ENCODE data around the gene DNAI4.

DNA sequence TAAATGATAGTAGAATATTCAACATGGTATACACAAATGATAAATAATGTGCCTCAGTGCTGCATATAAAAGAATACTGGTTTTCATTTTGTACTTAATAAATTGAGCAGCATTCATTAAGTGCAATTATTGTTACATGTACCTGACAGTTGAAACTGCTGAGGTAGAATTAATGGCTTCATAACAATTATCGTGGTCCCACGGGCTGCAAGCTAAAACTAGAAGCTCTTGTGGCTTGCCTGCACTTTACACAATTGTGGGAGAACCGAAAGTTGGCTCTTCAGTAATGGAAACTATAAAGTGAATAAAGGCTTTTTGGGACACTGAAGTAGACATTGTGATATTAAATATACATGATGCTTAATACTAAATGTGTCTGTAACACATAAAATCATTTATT is 146.8 kb downstream of the DNAI4 start:
- TF ChIP-seq, protein P1, sequence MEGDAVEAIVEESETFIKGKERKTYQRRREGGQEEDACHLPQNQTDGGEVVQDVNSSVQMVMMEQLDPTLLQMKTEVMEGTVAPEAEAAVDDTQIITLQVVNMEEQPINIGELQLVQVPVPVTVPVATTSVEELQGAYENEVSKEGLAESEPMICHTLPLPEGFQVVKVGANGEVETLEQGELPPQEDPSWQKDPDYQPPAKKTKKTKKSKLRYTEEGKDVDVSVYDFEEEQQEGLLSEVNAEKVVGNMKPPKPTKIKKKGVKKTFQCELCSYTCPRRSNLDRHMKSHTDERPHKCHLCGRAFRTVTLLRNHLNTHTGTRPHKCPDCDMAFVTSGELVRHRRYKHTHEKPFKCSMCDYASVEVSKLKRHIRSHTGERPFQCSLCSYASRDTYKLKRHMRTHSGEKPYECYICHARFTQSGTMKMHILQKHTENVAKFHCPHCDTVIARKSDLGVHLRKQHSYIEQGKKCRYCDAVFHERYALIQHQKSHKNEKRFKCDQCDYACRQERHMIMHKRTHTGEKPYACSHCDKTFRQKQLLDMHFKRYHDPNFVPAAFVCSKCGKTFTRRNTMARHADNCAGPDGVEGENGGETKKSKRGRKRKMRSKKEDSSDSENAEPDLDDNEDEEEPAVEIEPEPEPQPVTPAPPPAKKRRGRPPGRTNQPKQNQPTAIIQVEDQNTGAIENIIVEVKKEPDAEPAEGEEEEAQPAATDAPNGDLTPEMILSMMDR (IDR thresholded peaks at IDR 0.05) = no peak
- no peak for TF ChIP-seq EZH2 (IDR thresholded peaks at IDR 0.05; ENCODE audit: borderline replicate concordance, insufficient read depth, low read depth, low read length, poor library complexity, severe bottlenecking)

Measured in B cell (primary cell).